NB4 (cell line): ENCODE data around the gene RASA3.
A peak's percentile ranks its signal among the peaks of the same experiment; 100 is the strongest.
"Not testable (repeated sequence)": the region's sequence is repeated elsewhere in the genome, so short reads cannot be mapped to it uniquely, and the experiment has no call there.

Experiments used
- DNase-seq: peaks from one replicate; pipeline ENCODE4 v3.0.0; 2010; ENCODE audit warnings: low read depth
- H3K4me3 ChIP-seq: one replicate; pipeline ENCODE4 v1.5.1; 2011; ENCODE audit warnings: mild to moderate bottlenecking, low read depth, low read length, moderate library complexity
- MYC ChIP-seq: IDR thresholded peaks from 2 replicates; pipeline ENCODE4 v1.6.1; 2011; ENCODE audit warnings: low read depth, low read length
- POLR2A ChIP-seq: IDR thresholded peaks from 2 replicates; pipeline ENCODE4 v1.6.1; 2011; ENCODE audit warnings: mild to moderate bottlenecking; ENCODE audit not compliant: insufficient read length; ENCODE audit errors: extremely low read depth
- TF ChIP-seq, protein P1 (sequence below): IDR thresholded peaks from 2 replicates; pipeline ENCODE4 v1.6.1; 2011; ENCODE audit warnings: low read depth, low read length
- TF ChIP-seq, protein P2 (sequence below): IDR thresholded peaks from one replicate; pipeline ENCODE4 v1.5.1; 2012; ENCODE audit warnings: low read depth, low read length

Gene RASA3

DNA sequence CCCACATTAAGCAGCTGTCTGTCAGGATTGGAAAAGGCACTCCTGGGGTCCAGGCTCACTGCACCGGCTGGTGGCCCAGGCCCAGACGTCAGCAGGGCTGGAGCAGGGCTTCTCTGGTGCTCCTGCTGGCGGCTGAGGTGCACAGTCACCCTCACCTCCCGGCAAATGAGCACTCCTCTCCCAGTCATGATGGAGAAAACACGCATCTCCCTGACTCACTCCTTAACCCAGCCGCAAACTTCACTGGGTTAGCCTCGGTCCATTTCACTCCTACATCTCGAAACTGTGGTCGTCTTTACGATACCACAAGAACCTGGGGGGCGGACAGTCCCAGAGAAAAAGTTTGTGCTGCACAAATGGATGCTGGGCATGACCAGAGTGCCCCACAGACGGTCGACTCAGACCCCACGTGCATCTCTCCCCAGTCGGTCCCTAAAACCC lies 3.3 kb upstream of the RASA3 start:
- no peak overlapping the region for H3K4me3 ChIP-seq
- TF ChIP-seq, protein P1, sequence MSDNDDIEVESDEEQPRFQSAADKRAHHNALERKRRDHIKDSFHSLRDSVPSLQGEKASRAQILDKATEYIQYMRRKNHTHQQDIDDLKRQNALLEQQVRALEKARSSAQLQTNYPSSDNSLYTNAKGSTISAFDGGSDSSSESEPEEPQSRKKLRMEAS = no peak
- no peak for TF ChIP-seq POLR2A
- TF ChIP-seq, protein P2, sequence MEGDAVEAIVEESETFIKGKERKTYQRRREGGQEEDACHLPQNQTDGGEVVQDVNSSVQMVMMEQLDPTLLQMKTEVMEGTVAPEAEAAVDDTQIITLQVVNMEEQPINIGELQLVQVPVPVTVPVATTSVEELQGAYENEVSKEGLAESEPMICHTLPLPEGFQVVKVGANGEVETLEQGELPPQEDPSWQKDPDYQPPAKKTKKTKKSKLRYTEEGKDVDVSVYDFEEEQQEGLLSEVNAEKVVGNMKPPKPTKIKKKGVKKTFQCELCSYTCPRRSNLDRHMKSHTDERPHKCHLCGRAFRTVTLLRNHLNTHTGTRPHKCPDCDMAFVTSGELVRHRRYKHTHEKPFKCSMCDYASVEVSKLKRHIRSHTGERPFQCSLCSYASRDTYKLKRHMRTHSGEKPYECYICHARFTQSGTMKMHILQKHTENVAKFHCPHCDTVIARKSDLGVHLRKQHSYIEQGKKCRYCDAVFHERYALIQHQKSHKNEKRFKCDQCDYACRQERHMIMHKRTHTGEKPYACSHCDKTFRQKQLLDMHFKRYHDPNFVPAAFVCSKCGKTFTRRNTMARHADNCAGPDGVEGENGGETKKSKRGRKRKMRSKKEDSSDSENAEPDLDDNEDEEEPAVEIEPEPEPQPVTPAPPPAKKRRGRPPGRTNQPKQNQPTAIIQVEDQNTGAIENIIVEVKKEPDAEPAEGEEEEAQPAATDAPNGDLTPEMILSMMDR = no peak
- no peak for TF ChIP-seq MYC
- DNase-seq = peak; percentile 51

DNA sequence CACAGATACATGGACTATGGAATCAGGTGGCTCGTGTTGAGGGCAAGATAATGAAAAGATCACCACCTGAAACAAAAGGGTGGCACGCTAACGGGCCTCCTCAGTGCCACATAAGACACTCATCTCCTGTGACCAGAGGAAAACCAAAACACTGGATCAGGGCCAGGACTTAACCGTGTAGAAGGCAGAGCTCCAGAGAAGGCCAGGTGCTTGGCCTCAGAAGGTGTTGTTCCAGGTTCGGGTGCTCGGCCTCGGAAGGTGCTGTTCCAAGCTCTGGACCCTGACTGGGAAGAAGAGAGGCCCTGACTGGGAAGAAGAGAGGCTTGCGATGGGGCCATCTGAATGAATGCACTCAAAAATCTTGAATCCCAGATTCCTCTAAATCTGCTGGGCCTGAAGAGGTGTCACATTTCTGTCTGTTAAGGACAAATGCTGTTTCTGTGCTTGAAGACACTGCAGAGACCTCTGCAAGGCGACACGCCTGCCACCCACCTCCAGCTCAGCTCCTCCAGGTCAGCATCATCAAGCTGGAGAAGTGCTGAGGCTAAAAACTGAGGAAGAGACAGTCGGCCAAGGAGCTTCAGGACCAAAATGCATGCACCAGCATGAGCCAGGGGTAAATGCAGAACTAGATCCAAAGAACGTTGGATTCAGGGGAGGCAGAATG lies 2.7 kb upstream of the RASA3 start:
- no peak overlapping the region for H3K4me3 ChIP-seq
- TF ChIP-seq, protein P1 = no peak
- TF ChIP-seq, protein P2 = no peak
- TF ChIP-seq MYC (no peak), POLR2A (no peak)
- no peak for DNase-seq

DNA sequence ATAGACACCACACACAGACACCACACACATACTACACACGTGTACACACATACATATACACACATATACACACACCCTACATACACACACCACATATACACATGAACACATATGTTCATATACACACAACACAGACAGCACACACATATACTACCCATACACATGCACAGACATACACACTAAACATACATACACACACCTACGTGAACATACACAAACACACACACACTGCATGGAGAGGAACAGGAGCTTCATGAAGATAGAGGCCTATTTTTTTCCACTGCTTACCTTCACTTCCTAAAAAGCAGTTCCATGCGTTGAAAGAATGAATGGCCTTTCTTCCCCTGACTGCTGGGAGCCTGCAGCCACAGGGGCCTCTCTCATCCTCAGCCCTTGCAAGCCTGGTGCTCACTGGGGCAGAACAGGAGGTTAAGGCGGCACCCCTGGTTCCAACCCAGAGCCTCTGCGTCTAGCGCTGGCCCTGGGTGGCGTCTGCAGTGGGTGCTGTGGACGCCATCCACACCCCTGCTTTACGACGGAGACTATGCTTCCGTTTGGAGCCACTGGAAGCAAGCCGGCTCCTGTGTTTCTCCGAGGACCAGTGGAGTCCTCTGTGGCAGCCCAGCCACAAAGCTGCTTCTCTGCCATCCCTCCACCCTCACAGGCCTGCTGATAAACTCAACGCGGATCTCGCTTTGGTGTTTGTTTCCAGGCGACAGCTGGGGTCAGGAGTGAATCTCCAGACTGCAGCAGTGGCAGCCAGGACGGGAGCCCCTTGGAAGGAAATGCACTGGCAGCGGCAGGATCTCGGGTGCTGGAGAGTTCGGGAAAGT lies 1.9 kb upstream of the RASA3 start:
- no peak overlapping the region for H3K4me3 ChIP-seq
- TF ChIP-seq POLR2A (no peak), MYC (no peak)
- TF ChIP-seq, protein P2 = no peak
- TF ChIP-seq, protein P1 = no peak
- DNase-seq = peak; percentile 42

DNA sequence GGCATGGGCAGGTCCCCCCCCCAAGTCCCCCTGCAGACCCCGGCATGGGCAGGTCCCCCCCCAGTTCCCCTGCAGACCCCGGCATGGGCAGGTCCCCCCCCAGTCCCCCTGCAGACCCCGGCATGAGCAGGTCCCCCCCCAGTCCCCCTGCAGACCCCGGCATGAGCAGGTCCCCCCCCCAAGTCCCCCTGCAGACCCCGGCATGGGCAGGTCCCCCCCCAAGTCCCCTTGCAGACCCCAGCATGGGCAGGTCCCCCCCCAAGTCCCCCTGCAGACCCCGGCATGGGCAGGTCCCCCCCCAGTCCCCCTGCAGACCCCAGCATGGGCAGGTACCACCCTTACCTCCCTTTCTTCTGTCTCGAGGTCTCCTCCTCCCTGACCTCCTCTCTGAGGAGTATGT lies 1.1 kb upstream of the RASA3 start:
- not testable (repeated sequence) for DNase-seq, H3K4me3 ChIP-seq

DNA sequence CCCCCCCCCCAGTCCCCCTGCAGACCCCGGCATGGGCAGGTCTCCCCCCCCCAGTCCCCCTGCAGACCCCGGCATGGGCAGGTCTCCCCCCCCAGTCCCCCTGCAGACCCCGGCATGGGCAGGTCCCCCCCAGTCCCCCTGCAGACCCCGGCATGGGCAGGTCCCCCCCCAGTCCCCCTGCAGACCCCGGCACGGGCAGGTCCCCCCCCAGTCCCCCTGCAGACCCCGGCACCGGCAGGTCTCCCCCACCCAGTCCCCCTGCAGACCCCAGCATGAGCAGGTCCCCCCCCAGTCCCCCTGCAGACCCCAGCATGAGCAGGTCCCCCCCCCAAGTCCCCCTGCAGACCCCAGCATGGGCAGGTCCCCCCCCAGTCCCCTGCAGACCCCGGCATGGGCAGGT lies 703 bp upstream of the RASA3 start:
- not testable (repeated sequence) for DNase-seq

DNA sequence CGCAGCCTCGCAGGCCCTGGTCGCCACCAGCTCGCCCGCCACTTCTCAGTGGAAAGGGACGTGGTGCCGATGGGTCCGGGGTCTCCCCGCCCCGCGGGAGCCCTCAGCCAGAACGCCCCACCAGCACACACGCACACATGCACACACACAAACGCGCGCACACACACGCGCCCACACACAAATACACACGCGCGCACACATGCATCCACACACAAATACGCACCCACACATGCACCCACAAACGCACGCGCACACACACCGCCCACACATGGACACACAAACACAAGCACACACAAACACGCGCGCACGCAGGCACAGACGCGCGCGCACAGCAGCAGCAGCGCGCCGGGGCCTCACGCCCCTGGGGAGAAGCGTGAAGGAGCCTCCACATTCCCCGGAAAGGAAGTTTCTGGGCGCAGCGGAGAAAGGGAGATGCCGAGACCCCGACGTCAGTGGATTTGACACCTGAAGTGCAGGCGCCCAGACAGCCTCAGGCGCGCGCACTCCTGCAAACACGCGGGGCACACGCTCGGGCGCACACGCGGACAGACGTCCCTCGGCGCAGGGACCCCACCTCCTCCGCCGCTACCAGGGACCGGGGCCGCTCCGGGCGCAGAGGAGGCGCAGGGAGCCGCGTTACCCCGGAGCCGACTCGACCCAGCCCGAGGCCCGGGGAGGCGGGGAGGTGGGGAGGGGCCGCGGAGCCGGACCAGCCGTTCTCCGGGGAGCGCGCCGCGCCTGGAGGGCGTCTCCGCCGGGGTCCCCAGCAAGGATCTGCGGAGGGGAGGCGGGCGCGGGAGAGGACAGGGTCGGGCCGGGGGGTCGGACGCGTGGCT lies 622 bp downstream of the RASA3 start:
- H3K4me3 ChIP-seq = peak overlapping the region; percentile 85
- TF ChIP-seq, protein P1 = peak; percentile 50; the same call in 1 of the 2 replicates
- TF ChIP-seq POLR2A (no peak), MYC (no peak)
- TF ChIP-seq, protein P2 = no peak
- DNase-seq = peak; percentile 67

More for the DNA sequence above, 703 bp upstream of the RASA3 start:
- H3K4me3 ChIP-seq = not testable (repeated sequence)
